Prostate gland (tissue), 2 donors: ENCODE data around the gene SLC32A1.

ENCODE experiments used
- POLR2A ChIP-seq: fragments of 450-650 bp; IDR thresholded peaks from one replicate; pipeline ENCODE4 v1.6.1; 2016; ENCODE audit warnings: antibody characterized with exemption, mild to moderate bottlenecking
- POLR2AphosphoS5 ChIP-seq: sonication (generic); formaldehyde crosslinking; IDR thresholded peaks from one replicate; pipeline ENCODE4 v1.6.1; 2017; ENCODE audit warnings: antibody characterized with exemption
- TF ChIP-seq, protein P1 (sequence below), 4 experiments: fragments of 200-600 bp in 2 of 4; fragments of 450-650 bp in 2 of 4; sonication (generic) in 2 of 4; IDR thresholded peaks; 1 replicate in 3 of 4; 2 replicates in 1 of 4; pipeline ENCODE4 v1.5.1; 2016 to 2019; ENCODE audit warnings: antibody characterized with exemption in 4 of 4, mild to moderate bottlenecking in 2 of 4, moderate library complexity in 2 of 4

DNA sequence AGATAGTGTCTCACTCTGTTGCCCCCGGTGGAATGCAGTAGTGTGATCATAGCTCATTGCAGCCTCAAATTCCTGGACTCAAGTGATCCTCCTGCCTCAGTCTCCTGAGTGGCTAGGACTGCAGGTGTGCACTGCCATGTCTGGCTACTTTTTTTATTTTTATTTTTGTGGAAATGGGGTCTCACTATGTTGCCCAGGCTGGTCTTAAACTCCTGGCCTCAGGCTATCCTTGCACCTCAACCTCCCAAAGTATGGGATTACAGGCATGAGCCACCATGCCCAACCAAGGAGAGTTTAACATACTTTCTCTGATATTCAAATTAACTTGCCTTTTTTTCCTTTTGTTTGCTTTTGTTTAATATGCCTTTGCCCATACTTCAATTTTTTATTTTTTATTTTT lies 13.6 kb downstream of the SLC32A1 start:
- TF ChIP-seq, protein P1, sequence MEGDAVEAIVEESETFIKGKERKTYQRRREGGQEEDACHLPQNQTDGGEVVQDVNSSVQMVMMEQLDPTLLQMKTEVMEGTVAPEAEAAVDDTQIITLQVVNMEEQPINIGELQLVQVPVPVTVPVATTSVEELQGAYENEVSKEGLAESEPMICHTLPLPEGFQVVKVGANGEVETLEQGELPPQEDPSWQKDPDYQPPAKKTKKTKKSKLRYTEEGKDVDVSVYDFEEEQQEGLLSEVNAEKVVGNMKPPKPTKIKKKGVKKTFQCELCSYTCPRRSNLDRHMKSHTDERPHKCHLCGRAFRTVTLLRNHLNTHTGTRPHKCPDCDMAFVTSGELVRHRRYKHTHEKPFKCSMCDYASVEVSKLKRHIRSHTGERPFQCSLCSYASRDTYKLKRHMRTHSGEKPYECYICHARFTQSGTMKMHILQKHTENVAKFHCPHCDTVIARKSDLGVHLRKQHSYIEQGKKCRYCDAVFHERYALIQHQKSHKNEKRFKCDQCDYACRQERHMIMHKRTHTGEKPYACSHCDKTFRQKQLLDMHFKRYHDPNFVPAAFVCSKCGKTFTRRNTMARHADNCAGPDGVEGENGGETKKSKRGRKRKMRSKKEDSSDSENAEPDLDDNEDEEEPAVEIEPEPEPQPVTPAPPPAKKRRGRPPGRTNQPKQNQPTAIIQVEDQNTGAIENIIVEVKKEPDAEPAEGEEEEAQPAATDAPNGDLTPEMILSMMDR (IDR thresholded peaks at IDR 0.05), result no peak
- TF ChIP-seq POLR2AphosphoS5, result no peak
- no peak for TF ChIP-seq POLR2A
